Nephron progenitor cell (in vitro differentiated cells): ENCODE results near the gene KCNAB3.
"Not testable (repeated sequence)": the region's sequence is repeated elsewhere in the genome, so short reads cannot be mapped to it uniquely, and the experiment has no call there.

Experiments used
- DNase-seq: peaks from one replicate; pipeline ENCODE4 v3.0.0; 2021
- H3K27ac Mint-ChIP-seq: 2 replicates; pipeline ENCODE4 v1.8.0; 2021; ENCODE audit warnings: mild to moderate bottlenecking, moderate library complexity, mixed read lengths
- H3K27me3 Mint-ChIP-seq: 2 replicates; pipeline ENCODE4 v1.8.0; 2021; ENCODE audit warnings: mild to moderate bottlenecking, low read depth, mixed read lengths; ENCODE audit not compliant: poor library complexity
- H3K36me3 Mint-ChIP-seq: 2 replicates; pipeline ENCODE4 v1.8.0; 2021; ENCODE audit warnings: low read depth, mixed read lengths
- H3K4me1 Mint-ChIP-seq: 2 replicates; pipeline ENCODE4 v1.8.0; 2021; ENCODE audit warnings: mixed read lengths
- H3K4me3 Mint-ChIP-seq: 2 replicates; pipeline ENCODE4 v1.8.0; 2021; ENCODE audit warnings: mild to moderate bottlenecking, moderate library complexity, mixed read lengths
- H3K9me3 Mint-ChIP-seq: 2 replicates; pipeline ENCODE4 v1.8.0; 2021; ENCODE audit warnings: mild to moderate bottlenecking, moderate library complexity, mixed read lengths
- CTCF ChIP-seq: fragments of 200-600 bp; sonication (generic); IDR thresholded peaks from 2 replicates; pipeline ENCODE4 v1.5.0; 2021; ENCODE audit warnings: antibody characterized with exemption

Gene KCNAB3

GRCh38 chr17:7956228-7956965 lies 26.7 kb upstream of the KCNAB3 start:
- peaks cover 11% of the 10 kb centered on the region for H3K27me3 Mint-ChIP-seq
- no peaks in the 10 kb centered on the region for H3K36me3 Mint-ChIP-seq
- no peaks in the 10 kb centered on the region for H3K9me3 Mint-ChIP-seq
- TF ChIP-seq CTCF: no peak
- no peaks in the 10 kb centered on the region for H3K4me1 Mint-ChIP-seq
- DNase-seq: no peak
- H3K4me3 Mint-ChIP-seq: no peak overlapping the region
- peak overlapping the region; percentile 41 for H3K27ac Mint-ChIP-seq

GRCh38 chr17:7955414-7956227 lies 26.0 kb upstream of the KCNAB3 start:
- H3K36me3 Mint-ChIP-seq: no peaks in the 10 kb centered on the region
- no peaks in the 10 kb centered on the region for H3K9me3 Mint-ChIP-seq
- DNase-seq: no peak
- peaks cover 8% of the 10 kb centered on the region for H3K27me3 Mint-ChIP-seq
- no peak overlapping the region for H3K27ac Mint-ChIP-seq
- no peak overlapping the region for H3K4me3 Mint-ChIP-seq
- no peaks in the 10 kb centered on the region for H3K4me1 Mint-ChIP-seq
- TF ChIP-seq CTCF: no peak

GRCh38 chr17:7953266-7953665 lies 23.6 kb upstream of the KCNAB3 start:
- H3K36me3 Mint-ChIP-seq: peaks cover 23% of the 10 kb centered on the region
- not testable (repeated sequence) for H3K4me3 Mint-ChIP-seq, H3K4me1 Mint-ChIP-seq, H3K27me3 Mint-ChIP-seq, DNase-seq, H3K27ac Mint-ChIP-seq, H3K9me3 Mint-ChIP-seq

GRCh38 chr17:7951143-7951792 lies 21.6 kb upstream of the KCNAB3 start:
- H3K9me3 Mint-ChIP-seq: no peaks in the 10 kb centered on the region
- H3K27ac Mint-ChIP-seq: peak overlapping the region; percentile 57
- H3K36me3 Mint-ChIP-seq: peaks cover 38% of the 10 kb centered on the region
- H3K27me3 Mint-ChIP-seq: peaks cover 3% of the 10 kb centered on the region
- no peak overlapping the region for H3K4me3 Mint-ChIP-seq
- no peaks in the 10 kb centered on the region for H3K4me1 Mint-ChIP-seq
- no peak for DNase-seq
- no peak for TF ChIP-seq CTCF

GRCh38 chr17:7950578-7950977 lies 20.9 kb upstream of the KCNAB3 start:
- Mint-ChIP-seq H3K4me1 (no peaks in the 10 kb centered on the region), H3K9me3 (no peaks in the 10 kb centered on the region), H3K27ac (no peak overlapping the region), H3K4me3 (no peak overlapping the region), H3K36me3 (peaks cover 44% of the 10 kb centered on the region), H3K27me3 (peaks cover 3% of the 10 kb centered on the region)
- no peak for TF ChIP-seq CTCF
- DNase-seq: no peak

- no peak for DNase-seq
- peak overlapping the region; percentile 55 for H3K27ac Mint-ChIP-seq
- H3K4me3 Mint-ChIP-seq: no peak overlapping the region
- peaks cover 62% of the 10 kb centered on the region for H3K36me3 Mint-ChIP-seq
- TF ChIP-seq CTCF: no peak
- H3K27me3 Mint-ChIP-seq: peaks cover 3% of the 10 kb centered on the region
- H3K9me3 Mint-ChIP-seq: no peaks in the 10 kb centered on the region
- H3K4me1 Mint-ChIP-seq: no peaks in the 10 kb centered on the region
These were observed 18.0 kb upstream of the KCNAB3 start for GRCh38 chr17:7947651-7948050.
